Suppressor macrophage treated with lipopolysaccharide for 4 hours (primary cell): ENCODE data around the gene ETNK1.
"Not testable (repeated sequence)": the region's sequence is repeated elsewhere in the genome, so short reads cannot be mapped to it uniquely, and the experiment has no call there.

ENCODE experiments used
- DNase-seq: peaks from one replicate; pipeline ENCODE4 v3.0.0-alpha.2; 2020

Gene ETNK1, protein sequence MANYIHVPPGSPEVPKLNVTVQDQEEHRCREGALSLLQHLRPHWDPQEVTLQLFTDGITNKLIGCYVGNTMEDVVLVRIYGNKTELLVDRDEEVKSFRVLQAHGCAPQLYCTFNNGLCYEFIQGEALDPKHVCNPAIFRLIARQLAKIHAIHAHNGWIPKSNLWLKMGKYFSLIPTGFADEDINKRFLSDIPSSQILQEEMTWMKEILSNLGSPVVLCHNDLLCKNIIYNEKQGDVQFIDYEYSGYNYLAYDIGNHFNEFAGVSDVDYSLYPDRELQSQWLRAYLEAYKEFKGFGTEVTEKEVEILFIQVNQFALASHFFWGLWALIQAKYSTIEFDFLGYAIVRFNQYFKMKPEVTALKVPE

DNA sequence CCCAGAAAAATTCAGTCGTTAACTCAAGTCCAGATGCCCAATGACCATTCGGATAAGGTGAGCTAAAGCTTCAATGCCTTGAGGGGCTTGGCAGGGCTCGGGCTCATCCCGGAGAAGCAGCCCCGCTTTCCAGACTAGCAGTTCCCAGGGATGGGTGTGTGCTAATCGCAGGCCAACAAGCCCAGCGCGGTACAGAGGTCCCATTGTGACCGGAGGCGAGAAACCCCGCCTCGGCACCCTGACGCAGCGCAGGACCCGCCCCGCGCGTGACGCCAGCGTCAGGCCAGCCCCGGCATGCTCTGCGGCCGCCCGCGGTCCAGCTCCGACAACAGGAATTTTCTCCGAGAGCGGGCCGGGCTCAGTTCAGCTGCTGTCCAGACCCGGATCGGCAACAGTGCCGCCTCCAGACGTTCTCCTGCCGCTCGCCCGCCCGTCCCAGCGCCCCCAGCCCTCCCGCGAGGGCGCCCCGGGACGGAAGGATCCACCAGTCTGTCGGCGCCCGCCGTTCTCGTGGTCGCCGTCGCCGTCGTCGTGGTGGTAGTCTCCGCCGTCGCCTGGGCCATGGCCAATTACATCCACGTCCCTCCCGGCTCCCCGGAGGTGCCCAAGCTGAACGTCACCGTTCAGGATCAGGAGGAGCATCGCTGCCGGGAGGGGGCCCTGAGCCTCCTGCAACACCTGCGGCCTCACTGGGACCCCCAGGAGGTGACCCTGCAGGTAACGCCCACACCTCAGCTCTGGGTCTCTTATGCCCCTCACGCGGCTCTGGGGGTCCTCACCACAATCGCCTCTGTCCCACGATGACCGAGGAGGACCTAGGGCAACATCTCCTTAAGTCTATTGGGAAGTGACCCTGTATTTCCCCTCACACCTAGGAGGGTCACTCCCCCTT lies at the start of gene ETNK1:
ETNK1 (plus strand) TSS at position 302 of the 892 bp plus-strand sequence; CDS start at position 562, 260 bp downstream.
- DNase-seq: peak; percentile 95

DNA sequence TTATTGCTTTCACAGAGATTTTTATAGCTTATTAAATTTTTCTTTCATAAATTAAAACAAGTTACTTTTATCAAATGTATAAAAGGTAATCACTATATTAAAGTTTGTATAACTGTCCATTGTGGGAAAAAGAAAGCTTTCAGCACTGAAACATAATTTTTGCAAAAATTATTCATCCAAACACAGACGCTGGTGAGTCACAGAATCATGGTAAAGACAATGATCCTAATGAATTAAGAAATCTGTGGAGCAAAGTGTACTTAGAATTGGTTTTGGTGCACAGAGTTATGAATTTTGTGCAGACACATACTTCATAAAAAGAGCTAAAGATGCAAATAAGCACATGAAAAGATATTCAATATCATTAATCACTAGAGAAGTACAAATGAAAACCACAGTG lies 48.9 kb upstream of the ETNK1 start:
- no peak for DNase-seq

DNA sequence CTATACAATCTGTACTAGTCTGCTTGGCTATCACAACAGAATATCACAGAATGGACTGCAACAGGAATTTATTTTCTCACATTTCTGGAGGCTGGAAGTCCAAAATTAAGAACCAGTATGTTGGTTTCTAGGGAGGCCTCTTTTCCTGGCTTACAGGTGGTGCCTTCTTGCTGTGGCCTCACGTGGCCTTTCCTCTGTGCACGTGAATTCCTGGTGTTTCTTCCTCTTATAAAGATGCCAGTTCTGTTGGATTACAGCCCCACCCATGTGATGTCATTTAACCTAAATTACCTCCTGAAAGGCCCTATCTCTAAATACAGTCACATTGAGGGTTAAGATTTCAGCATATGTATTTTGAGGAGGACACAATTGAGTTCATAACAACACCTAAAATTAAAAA lies 48.5 kb upstream of the ETNK1 start:
- DNase-seq: no peak

DNA sequence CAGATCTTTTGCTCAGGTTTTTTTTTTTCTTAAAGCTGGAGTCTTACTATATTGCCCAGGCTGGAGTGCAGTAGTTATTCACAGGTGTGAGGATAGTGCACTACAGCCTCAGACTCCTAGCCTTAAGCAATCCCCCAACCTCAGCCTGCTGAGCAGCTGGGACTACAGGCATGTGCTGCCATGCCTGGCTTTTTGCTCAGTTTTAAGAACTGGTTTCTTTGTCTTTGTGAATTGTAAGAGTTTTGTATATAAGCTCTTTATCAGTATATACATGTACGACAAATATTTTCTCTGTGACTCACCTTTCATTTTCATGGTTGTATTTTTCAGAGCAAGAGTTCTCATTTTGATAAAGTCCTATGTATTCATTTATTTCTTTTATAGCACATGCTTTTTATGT lies 47.3 kb upstream of the ETNK1 start:
- no peak for DNase-seq

DNA sequence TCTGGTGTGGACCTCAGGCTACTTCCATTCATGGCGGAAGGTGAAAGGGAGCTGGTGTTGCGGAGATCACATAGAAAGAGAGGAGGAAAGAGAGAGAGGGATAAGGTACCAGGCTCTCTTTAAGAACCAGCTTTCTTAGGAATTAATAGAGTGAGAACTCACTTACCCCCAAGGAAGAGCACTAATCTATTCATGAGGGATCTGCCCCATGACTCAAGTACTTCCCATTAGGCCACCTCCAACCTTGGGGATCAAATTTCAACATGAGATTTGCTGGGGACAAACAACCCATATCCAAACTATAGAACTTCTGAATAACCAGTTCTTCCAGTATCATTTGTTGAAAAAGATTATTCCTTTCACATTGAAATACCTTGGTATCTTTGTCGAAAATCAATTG lies 46.6 kb upstream of the ETNK1 start:
- DNase-seq: no peak

DNA sequence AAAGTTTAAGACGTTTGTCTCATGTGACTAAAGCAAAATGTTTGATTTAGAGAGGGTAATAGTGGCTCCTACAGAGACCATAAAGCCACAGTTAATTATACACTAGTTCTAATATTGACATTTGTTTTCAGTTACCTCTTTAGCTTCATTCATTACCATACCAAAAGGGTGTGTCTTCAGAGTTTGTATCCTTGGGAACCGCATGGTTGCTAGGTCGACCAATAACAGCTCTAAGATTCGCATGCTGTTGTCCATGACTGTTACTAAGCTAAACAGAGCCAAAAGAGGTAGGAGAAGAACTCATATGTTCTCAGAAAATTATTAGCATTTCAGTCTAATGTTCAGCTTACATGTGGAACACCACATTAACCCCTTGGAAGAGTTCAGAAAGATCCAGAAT lies 36.2 kb upstream of the ETNK1 start:
- no peak for DNase-seq

DNA sequence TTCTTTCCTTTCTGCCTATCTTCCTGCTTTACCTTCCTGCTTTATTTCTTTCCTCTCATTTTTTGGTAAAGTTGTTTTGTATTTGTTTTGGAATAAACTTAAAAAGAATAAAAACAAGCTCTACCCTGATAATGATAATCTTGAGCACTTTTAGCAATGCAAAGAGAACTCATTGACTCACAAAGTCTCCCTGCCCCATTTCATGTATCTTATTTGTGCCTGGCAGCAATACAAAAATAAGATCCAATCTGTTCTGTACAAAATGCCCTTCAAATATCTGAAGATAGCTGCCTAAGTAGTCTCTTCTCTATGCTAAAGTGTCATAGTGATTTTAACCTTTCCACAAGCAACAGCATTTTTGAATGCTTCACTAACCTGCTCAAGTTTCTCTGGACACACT lies 31.1 kb upstream of the ETNK1 start:
- DNase-seq: no peak

DNA sequence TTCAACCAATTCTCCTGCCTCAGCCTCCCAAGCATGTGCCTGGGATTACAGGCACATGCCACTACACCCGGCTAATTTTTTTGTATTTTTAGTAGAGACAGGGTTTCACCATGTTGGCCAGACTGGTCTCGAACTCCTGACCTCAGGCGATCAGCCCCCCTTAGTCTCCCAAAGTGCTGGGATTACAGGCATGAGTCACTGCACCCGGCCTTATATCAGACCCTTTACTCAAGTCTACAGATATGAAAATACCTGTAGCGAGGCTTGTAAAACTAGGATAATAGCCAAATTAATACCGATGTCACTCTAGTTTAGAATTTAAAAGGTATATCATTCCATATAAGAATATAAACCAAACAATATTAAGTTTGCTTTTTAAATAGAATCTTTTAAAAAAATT lies 27.4 kb upstream of the ETNK1 start:
- DNase-seq: not testable (repeated sequence)

DNA sequence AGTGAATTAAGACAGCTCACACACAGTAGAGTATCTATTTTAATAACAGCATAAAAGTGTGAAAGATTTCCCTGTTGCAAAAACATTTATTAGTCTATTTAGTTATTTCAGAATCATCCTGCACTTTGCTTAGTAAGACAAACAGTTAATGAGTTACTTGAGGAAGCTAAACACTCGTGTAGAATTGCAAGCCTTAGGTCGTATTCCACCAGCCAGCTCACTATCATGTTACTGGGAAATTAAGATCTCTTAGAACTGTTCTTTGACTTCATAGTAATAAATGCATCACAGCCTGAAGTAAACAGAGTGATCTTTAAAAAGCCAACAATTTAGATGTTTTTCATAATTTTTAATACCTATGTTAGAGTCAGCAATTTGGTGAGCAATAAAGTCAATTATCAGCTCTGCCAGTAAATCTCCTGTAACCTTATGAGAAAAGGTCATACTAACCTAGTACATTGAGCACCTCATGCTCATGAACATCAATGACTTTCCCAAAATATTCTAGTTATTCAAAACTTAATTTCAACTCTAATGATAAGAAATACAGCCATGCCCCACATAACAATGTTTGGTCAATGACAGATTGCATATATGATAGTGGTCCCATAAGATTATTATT lies 26.7 kb upstream of the ETNK1 start:
- no peak for DNase-seq

DNA sequence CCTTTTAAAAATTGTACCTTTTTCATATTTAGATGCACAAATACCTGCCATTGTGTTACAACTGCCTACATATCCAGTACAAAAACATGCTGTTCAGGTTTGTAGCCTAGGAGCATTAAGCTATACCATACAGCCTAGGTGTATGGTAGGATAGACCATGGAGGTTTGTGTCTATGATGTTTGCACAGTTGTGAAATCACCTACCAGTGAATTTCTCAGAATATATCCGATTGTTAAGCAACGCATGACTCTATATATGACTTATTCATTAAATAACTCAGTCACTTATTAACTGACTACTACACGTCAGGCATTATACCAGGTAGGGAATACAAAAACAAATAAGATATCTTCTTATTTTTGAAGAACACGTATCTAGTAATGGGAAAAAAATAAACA lies 26.2 kb upstream of the ETNK1 start:
- DNase-seq: no peak

DNA sequence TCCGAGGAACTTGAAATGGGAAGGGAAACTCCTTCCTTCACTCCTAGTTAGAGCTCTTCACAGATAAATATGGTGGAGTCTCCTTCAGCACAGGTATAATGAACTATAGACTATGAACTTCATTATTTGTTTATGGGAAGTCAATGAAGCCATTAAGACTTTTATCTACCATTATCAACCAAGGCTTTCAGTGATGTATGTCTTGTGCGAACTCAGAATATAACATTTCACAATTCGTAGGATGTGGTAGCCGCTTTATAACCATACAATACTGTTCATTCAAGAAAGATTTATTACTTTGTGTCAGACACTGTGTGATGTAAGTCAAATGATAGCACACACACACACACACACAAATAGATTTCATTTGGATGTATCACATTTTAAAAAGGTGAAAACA lies 24.8 kb upstream of the ETNK1 start:
- no peak for DNase-seq

DNA sequence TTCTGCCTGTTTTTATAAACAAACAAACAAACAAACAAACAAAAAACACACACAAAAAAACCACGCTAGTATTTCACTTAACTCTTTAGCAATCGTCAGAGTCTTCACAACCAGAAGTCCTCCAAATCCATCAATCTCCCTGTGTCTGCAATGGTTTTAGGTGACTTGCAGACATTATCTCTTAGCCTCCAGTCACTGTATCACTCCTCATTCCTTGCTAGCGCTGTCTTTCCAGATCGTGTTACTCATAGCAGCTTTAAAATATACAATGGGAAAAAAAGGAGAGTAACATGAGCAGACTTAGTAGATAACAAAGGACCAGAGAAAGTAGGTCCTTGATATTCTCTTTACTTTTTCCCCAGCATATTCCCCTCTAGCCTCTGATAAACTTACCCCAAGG lies 15.5 kb upstream of the ETNK1 start:
- DNase-seq: no peak

DNA sequence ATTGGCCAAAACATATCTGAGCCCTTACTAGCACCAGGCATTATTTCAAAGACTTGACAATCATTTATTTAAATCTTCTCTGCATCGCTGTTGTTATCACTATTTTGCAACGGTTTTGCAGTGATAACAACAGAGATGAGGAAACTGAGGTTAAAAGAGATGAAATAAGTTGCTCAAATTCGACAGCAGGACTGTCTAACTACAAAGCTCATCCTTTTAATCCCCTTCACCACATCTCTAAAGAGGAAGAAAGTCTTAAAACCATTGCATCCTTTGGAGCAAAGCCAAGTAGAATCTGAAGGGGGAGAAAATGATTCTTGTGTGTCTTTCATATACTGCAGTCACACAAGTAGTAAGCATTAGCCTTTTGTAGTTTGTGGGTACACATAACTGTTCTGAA lies 14.8 kb upstream of the ETNK1 start:
- no peak for DNase-seq

DNA sequence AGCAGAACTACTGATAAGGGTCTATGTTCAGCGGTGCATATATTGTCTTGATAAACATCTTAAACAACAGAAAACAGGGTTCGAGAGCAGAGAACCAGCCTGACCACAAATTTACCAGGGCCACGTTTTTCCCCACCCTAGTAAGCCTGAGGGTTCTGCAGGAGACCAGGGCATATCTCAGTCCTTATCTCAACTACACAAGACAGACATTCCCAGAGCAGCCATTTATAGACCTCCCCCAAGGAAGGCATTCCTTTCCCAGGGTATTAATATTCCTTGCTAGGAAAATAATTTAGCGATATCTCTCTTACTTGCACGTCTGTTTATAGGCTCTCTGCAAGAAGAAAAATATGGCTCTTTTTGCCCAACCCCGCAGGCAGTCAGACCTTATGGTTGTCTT lies 12.1 kb upstream of the ETNK1 start:
- not testable (repeated sequence) for DNase-seq

DNA sequence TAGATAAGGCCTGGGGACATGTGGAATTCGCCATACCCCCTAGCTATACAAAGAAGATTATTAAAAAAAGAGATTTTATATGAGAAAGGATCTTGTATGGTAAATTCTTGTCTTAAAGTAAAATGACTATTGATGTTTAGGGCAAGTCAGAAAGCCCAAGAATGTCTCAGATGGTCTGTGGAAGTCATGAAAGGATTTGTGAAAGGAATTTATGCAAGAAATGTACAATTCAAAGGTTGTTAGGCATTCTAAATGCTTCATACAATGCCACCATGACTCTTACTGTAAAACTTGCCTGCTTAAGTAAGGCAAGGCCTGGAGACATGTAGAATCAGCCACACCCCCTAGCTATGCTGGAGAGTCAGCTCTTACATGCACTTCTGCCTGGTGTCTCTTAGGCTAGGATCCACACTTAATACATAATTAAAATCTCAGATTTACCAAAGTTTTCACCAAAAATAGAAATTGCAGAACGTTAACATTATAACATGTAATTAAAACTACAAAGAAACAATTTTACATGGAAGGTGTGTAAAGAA lies 8.9 kb upstream of the ETNK1 start:
- DNase-seq: no peak

DNA sequence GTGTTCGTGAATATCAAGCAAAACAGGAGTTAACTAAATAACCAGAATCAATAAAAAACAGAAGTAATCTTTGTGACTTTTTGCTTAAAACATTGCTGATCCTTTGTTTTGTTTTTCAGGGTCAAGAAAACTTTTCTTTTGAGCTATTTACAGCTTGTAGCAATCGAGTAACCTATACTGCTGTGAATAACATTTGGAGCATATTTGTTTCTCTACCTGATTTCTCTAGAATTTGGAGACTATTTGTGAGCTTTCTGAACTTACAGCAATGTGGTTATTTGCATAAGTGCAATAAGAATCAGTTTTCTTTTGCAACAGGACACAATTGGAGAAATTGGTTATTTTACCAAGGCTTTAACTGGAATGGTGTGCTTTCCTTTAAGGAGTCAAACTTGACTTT lies 7.3 kb upstream of the ETNK1 start:
- no peak for DNase-seq

DNA sequence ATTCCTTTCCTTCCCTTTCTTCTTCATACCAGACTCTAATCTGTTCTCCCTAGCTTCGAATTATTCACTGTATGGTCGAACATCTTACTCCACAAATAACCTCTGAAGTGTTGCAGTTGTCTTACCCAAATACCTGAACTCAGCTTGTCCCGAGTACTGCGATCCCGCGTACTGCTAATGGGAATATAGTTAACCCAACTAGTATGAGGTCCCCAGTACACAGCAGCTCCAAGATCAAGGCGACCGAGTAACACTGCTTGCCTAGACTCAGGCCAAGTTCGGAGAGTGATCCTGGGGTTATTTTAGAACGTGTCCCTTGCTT lies 462 bp upstream of the ETNK1 start:
- no peak for DNase-seq

DNA sequence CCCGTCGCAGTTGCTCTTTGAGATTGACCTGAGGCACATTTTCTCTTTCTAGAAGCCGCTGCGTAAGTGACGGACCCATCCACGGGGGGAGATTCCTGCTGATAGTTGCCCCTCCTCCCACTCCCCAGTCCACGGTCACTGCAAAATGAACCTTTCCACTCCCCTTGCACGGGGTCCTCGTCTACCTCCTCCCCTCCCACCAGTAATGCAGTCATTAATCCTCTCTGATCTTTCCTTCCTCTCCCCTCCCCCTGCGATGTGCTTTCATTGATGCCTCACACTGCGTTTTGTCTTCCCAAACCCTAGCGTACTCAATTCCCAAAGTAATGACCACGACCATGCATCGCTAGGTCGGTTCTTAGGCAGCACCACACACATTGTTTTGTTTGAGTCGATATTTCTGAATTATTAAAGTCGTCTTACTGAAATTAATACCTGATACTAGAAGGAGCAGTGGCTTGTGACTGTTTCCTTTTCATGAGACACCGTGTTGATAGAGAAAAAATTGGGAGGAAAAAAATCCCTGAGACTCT lies 857 bp downstream of the ETNK1 start:
- DNase-seq: peak; percentile 36

DNA sequence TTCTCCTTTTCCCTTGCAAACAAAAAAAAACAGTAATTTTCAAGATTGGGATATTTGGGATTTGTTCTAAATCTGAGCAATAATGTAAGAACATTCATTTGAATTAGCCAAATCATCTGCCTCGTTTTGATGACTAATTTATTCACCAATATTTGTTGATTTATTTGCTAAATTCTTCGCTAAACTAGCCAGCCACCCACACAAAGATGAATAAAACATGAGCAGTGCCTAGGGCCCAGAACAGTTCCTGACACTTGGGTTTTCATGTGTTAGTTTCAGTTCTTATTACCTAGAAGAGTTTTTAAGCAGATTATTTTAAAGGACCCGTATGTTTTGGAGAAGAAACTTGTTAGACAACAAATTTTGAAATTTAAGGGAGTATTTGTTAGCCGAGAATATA lies 1.4 kb downstream of the ETNK1 start:
- peak; percentile 74 for DNase-seq

DNA sequence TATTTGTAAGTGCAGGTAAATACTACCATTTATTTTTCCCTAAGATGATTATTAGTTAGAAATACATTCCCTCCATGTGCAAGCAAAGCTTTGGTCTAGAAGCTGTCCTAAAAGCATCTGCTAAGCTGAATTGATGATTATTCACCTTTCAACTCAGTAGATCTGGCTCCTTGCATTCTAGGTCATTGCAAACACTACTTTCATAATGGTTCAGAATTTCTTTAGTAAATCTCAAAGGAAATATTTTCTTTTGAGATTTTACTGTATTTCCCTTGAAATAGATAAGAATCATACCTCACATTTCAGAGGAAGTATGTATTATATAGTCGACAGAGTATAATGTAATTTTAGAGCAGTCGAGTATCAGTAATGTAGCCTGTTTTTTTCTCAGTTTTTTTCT lies 2.4 kb downstream of the ETNK1 start:
- DNase-seq: peak; percentile 3

DNA sequence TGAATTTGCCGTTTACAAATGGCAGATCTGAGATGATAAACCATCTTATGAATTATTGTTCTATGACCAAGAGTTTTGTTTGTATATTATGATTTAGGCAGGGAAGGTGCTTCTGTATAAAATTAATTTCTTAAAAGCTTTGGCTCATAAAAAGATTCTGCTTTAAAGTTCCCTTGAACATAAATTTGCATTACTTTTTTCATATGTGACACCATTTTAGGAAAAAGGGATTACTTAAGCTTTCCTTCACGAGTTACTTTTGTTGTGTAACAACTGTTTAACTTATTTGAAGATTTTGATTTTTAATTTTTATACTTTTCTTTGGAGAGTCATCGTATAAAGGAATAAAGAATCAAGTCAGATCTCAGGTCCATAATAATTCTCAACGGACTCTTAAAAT lies 3.3 kb downstream of the ETNK1 start:
- DNase-seq: peak; percentile 18

DNA sequence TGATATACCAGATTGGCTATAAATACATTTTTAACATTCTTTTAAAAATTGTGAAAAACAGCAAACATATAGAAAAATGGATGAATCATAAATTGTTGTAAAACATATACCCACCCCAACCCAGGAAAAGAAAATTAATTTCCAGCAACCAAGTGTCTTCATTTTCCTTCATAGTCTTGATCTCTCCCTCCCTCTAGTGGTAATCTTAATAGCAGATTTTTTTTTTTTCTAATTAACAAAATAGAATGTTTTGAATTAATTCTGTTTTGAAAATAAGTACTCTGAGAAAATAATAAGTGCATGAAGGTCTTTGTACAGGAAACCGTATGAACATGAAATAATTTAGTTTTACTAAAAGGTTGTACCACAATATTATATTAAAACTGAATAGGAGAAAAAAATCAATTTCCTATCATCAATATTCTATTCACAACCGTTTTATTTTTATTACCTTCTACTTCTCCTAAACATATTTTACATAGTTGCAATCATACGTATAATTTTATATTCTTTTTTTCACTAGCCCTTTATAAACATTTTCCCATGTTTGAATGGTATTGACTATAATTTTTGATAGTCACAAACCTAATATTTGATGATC lies 7.0 kb downstream of the ETNK1 start:
- DNase-seq: peak; percentile 48

DNA sequence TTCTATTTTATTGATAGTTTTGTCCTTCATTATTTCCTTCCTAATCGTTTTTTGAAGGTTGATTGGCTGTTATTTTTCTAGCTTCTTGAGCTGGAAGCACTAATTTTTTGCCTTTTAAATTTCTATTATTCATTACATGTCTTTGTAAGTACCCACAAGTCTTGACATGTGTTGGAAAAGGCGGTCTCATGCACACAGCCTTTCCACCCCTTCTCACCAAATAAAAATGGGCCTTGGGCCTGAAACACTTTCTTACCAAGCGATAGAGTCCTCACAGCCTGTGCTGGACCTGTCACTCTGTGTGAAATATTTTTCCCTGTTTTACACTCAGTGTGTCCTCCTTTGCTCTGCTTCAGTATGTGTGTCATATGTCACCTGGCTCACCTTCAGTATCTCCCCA lies 9.9 kb downstream of the ETNK1 start:
- DNase-seq: no peak
